LNCaP clone FGC (cell line): Measurements from ENCODE around the gene LITAF.

Source experiments
- DNase-seq: peaks from one replicate; pipeline ENCODE4 v3.0.0-alpha.2; 2011; ENCODE audit warnings: low read depth
- H3K4me3 ChIP-seq: 2 replicates; pipeline ENCODE4 v1.5.1; 2011; ENCODE audit warnings: mild to moderate bottlenecking, low read depth, low read length, control low read depth
- TF ChIP-seq, protein P1 (sequence below): IDR thresholded peaks from 2 replicates; pipeline ENCODE4 v1.5.1; 2012; ENCODE audit warnings: mild to moderate bottlenecking; ENCODE audit not compliant: control insufficient read depth, insufficient read depth; ENCODE audit errors: extremely low read depth

LITAF gene

DNA sequence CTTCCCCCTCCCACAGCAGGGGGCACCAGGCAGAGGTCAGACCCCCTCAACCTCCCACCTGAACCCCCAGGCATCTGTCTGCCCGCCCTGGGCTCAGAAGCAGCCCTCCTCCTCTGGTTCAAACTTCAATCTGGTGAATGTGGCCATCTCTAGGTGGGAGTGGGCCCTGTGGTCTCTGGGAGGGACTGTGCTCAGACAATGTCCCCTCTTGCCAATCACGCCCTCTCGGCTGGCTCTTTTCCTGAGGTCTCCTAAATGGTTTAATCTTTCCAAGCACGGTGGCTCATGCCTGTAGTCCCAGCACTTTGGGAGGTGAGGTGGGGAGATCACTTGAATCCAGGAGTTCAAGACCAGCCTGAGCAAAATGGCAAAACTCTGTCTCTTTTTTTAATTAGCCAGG, 15.2 kb downstream of the LITAF start:
- no peak for DNase-seq
- TF ChIP-seq, protein P1, sequence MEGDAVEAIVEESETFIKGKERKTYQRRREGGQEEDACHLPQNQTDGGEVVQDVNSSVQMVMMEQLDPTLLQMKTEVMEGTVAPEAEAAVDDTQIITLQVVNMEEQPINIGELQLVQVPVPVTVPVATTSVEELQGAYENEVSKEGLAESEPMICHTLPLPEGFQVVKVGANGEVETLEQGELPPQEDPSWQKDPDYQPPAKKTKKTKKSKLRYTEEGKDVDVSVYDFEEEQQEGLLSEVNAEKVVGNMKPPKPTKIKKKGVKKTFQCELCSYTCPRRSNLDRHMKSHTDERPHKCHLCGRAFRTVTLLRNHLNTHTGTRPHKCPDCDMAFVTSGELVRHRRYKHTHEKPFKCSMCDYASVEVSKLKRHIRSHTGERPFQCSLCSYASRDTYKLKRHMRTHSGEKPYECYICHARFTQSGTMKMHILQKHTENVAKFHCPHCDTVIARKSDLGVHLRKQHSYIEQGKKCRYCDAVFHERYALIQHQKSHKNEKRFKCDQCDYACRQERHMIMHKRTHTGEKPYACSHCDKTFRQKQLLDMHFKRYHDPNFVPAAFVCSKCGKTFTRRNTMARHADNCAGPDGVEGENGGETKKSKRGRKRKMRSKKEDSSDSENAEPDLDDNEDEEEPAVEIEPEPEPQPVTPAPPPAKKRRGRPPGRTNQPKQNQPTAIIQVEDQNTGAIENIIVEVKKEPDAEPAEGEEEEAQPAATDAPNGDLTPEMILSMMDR = no peak
- H3K4me3 ChIP-seq = no peak overlapping the region

DNA sequence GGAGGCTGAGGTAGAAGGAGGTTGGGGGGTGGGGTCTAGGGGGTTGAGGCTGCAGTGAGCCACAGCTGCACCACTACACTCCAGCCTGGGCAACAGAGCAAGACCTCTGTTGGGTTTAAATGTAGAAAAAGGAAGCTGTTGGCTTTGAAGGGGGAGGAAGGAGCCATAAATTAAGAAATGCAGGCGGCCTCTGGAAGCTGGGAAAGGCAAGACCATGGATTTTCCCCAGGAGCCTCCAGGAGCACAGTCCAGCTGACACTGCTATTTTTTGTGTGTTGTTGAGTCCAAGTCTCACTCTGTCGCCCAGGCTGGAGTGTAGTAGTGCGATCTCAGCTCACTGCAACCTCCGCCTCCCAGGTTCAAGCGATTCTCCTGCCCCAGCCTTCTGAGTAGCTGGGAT, 15.9 kb downstream of the LITAF start:
- DNase-seq = no peak
- H3K4me3 ChIP-seq = no peak overlapping the region

GRCh38 chr16:11570258-11570657, 16.5 kb downstream of the LITAF start:
- DNase-seq = no peak
- no peak overlapping the region for H3K4me3 ChIP-seq
- TF ChIP-seq, protein P1 = no peak

More for the DNA sequence above, 15.9 kb downstream of the LITAF start:
- TF ChIP-seq, protein P1 = no peak

DNA sequence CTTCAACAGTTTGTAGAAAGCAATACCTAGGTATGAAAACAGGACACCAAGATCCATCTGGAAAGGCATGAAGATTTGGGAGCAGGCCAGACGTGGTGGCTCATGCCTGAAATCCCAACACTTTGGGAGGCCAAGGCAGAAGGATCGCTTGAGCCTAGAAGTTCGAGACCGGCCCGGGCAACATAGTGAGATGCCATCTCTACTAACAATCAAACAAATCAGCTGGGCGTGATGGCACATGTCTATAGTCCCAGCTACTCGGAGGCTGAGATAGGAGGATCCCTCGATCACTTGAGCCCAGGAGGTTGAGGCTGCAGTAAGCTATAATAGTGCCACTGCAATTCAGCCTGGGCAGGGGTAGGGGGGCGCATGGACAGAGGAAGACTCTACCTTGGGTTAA, 20.3 kb downstream of the LITAF start:
- TF ChIP-seq, protein P1 = no peak
- DNase-seq = no peak
- H3K4me3 ChIP-seq = no peak overlapping the region

DNA sequence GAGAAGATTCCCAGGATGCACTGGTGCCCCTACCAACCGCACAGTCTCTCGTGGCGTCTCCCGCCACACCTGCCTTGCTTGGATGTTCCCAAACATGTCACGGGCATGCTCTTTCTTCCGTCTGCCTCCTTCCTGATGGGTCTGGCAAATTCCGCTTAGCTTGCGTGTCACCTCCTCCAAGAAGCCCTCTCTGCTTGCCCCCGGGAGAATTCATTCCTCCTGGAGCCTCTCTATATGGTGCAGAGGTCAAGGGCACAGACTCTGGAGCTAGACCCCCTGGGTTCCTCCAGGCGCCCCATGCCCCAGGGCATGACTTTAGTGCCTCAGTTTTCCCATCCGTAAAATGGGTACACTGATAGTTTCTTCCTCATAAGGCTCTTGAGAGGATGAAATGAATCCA, 21.1 kb downstream of the LITAF start:
- no peak overlapping the region for H3K4me3 ChIP-seq
- TF ChIP-seq, protein P1 = no peak
- no peak for DNase-seq

DNA sequence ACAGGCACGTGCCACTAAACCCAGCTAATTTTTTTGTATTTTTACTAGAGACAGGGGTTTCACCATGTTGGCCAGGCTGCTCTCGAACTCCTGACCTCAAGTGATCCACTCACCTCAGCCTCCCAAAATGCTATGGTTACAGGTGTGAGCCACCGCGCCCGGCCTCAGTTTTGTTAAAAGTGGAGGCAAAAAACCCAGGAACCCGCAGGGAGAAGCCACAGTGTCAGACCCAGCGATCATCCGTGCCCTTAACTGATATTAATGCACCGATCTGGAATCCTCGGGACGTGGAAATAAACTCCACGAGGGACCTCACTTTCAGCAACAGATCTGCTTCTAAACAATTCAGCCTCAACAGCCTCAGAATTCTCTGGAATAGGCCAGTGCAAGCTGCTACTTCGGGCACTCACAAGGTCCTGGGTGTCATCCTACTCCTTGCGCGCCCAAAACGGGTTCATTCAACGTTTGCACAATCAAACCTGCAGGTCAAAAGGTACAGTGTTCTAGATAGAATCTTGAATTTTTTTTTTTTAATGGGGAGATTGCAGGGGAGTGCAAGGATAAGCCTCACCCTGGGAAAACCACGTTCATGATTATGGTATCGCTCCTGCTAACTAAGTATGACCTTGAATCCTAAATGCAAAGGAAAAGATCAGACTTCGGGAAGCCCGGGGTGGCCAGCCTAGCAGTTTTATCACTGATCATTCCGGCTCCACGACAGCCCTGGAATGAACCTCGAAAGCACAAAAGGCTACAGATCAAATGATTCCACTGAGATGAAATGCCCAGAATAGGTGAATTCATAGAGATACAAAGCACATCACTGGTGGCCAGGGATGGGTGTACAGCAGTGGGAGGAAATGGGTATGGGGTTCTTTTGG, 22.4 kb downstream of the LITAF start:
- no peak overlapping the region for H3K4me3 ChIP-seq
- TF ChIP-seq, protein P1 = no peak
- no peak for DNase-seq
